ENCODE data around the gene DFFB. TPM values are rescaled to one million over a fixed set of nuclear protein-coding genes. Genes with fewer than 3 reads are reported as not detected.

DFFB gene
- total RNA-seq, 1 donor from 2014 or later = 9.3 TPM

DNA sequence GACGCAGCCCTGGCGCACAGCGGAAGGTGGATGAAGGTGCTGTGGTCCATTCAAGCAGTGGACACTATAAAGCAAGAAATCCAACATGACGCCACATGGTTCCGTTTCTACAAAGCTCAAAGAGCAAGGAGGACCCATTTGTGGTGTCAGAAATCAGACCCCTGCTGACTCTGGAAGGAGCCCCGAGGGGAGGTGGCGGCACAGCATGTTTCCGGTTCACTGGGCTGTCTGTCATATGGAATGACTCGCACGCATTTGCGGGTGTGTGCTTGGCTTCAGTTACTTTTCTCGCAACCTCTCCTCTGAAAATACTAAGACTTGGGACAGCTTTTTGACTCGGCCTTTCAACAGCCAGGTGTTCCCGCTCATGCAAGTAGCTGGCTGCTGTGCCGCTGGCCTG lies 31.9 kb upstream of the DFFB start:
- intact Hi-C loops (cut with DNase I) = no loop called here
- DNase-seq (ENCODE audit: low spot score) (peak; percentile 43), ATAC-seq (no peak)

DNA sequence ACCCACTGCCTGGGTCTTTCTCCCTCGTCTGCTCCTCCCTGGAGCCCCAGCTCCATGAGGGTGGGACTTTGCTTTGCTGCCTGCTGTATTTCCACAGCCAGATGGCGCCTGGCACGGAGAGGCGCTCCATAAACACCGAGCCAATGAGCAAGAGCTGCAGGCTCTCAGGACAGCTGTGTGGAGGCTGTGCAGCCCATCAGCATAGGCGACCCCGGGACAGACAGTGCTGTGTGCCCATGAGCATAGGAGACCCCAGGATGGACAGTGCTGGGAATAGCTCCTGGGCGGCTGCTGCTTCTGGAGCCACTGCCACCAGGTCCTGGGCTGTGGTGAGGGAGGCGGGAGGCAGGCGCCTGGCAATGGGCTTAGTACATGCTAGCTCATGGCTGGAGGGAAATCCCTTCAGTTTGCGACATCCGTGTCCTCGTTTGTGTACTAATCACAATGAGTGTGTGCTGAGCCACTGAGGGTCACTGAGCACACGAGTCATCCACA lies 29.4 kb upstream of the DFFB start:
- no peak for DNase-seq (ENCODE audit: low spot score)
- ATAC-seq = no peak
- intact Hi-C loops (cut with DNase I) = no loop called here

DNA sequence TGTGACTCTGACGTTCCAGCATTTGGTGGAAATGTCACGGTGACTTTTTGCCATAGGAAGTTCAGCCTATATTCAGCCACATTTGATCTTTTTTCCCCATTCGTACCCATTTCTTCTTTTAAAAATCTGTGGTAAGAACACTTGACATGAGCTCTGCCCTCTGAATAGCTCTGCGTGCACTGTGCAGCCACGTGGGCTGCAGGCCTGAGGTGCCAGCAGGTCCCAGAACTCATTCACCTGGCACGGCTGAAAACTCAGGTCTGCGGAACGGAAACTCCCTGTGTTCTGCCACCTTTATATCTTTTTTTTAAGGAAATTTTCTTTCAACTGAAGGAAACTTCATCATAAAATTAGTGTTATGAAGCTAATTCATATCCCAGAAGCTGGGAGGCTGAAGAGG lies 28.9 kb upstream of the DFFB start:
- intact Hi-C loops (cut with DNase I) = no loop called here
- no peak for ATAC-seq
- no peak for DNase-seq (ENCODE audit: low spot score)

DNA sequence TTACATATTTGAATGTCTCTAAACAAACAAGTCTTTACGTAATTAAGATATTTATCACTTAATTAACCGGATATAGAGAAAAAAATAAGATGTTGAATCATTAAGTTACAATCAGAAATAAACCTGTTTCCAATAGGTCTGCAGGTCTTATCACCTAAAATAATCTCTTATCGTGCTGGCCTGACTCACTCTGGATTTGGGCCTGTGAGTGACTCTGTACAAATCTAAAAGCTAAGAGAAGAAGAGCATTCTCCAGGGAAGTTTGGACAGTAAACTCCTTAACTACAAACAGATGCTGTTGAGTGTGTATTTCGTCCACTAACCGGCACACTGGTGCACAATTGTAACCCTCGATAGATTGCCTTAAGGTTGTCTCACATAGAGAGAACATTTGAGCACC lies 25.6 kb upstream of the DFFB start:
- ATAC-seq (peak; percentile 17), DNase-seq (ENCODE audit: low spot score) (no peak)
- intact Hi-C loops (cut with DNase I) = no loop called here

DNA sequence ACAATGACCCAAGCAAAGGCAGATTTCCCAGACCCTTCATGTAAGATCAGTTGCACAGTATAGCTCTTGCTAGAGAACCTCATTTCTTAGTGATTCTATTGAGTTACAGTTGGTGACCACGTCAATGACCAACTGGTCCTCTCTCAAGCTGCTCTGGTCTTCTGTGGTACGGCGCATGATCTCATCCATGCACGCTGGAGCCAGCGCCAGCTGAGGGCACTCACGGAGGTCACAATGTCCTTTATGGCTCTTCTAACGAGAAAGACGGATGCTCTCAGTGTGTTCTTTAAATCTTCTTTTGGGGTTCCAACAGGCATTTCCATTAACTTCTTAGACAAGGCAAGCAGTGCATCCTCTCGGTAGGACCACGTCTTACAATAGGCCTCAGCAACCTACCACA lies 22.6 kb upstream of the DFFB start:
- DNase-seq (ENCODE audit: low spot score) = no peak
- intact Hi-C loops (cut with DNase I) = no loop called here
- ATAC-seq = no peak

DNA sequence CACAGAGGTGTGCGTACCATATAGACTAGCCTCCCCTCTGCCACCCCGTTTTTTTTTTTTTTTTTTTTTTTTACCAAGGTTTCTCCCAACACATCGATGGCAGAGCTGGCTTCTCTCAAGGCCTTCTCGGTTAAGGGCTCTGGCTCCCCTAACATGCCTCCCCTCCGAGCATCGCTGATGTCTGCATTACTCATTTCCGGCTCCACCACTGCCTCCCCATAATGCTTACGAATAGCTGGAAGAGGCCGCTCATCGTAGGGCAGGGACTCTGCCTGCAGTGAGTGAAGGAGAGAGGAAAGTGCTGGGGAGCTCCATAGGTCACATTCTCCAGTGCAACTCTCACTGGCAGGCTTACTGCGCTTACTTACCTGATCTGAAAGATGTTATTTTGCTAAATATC lies 20.9 kb upstream of the DFFB start:
- intact Hi-C loops (cut with DNase I) = no loop called here
- DNase-seq (ENCODE audit: low spot score) (no peak), ATAC-seq (no peak)

DNA sequence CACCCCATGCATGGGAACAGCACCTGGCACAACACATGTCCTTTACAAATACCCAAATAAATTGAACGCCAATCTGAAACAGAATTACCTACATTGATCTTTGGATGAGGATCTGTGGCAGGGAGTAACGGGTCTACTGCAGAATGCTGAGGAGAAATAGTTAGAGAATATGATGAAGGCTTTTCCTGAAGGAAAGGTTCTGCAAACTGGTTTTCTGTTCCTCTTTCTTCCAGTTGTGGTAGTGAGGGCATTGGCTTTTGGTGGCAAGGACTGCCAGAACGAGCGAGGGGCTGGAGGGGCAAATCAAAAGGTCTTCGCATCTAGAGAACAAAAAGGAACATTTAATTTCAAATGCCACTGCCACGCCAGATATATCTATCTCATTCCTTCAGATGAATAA lies 20.1 kb upstream of the DFFB start:
- ATAC-seq = no peak
- no peak for DNase-seq (ENCODE audit: low spot score)
- intact Hi-C loops (cut with DNase I) = no loop called here

DNA sequence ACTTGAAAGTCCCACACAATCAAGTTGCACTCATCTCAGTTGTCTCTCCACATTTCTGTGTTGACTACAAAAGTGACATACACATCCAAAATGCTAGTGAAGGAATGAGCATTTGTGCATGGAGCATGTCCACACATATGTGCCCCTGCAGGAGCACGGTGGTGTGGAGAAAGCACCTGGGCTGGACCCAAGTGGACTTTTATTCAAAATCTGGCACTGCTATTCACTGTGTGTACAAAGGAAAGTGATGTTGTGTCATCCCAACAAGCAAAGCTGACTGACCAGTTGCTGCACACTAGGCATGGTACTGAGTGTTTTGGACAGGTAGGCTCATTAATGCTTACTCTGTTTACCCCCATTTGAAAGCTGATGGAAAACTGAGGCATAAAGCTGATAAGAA lies 19.6 kb upstream of the DFFB start:
- DNase-seq (ENCODE audit: low spot score) (no peak), ATAC-seq (no peak)
- intact Hi-C loops (cut with DNase I) = no loop called here

DNA sequence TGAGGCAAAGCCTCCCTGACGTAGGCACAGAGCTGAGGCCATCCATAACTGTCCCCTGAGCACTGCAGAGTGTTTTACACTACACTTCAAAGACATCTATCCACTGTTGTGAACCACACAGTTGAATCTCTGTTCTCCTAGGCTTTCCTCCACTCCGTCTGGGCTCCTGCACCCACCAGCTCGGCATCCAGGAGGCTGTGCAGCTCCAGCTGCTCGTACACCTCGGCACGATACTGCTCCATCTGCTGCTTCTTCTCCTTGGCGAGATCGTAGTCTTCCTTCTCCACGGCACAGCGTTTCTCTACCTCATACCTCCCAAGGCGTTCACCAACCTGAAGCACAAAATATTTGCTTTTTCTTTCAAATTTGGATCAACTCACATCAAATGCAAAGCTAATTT lies 18.5 kb upstream of the DFFB start:
- intact Hi-C loops (cut with DNase I) = no loop called here
- no peak for ATAC-seq
- DNase-seq (ENCODE audit: low spot score) = no peak

DNA sequence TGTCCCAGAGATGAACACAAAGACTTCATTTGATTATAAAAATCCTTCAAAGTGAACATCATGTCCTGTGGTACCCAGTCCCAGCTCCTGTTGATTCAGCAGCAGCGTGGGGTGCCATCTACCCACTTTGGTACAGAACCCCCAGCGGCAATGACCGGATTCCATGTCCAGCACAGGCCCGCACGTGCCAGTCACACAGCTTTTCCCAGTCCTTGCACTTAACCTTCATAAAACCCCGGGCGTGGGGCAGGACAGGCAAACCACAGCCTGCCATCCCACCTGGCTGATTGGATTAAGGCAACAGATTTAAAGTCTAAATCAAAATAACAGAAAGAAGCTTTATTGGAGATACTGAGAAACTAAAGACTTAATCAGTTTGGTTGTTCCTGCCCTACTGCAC lies 15.8 kb upstream of the DFFB start:
- no peak for DNase-seq (ENCODE audit: low spot score)
- intact Hi-C loops (cut with DNase I) = no loop called here
- no peak for ATAC-seq

DNA sequence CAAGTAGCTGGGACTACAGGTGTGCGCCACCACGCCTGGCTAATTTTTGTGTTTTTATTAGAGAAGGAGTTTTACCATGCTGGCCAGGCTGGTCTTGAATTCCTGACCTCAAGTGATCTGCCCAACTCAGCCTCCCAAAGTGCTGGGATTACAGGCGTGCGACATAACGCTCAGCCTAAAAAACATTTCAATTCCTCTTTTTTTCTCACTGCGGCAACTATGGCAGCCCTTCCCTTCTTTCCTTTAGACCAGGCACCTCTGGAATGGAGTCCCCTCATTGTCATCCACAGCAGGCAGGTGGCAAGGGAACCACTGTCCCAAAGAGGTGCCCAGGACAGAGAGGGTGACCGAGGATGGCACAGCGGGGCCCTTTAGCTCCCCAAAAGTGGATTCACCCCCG lies 14.4 kb upstream of the DFFB start:
- DNase-seq (ENCODE audit: low spot score) (no peak), ATAC-seq (no peak)
- intact Hi-C loops (cut with DNase I) = no loop called here

DNA sequence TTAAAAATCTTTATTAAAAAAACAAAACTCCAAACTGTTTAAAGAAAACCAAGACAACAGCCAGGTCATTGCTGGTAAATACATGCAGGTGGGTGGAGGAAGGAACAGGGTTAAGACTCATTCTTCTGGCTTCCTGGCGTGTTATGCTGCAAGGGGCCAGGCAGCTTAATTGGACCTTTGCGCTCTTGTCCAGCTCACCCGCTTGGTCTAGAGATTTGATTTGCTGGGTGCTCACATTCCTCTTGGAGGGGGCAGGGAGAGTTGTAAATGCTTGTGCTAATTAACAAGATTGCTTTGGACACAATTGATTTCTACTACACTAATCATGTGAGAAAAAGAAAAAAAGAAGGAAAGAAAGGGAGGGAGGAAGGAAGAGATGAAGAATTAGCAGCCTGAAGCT lies 10.7 kb upstream of the DFFB start:
- ATAC-seq (no peak), DNase-seq (ENCODE audit: low spot score) (no peak)
- intact Hi-C loops (cut with DNase I) = no loop called here

DNA sequence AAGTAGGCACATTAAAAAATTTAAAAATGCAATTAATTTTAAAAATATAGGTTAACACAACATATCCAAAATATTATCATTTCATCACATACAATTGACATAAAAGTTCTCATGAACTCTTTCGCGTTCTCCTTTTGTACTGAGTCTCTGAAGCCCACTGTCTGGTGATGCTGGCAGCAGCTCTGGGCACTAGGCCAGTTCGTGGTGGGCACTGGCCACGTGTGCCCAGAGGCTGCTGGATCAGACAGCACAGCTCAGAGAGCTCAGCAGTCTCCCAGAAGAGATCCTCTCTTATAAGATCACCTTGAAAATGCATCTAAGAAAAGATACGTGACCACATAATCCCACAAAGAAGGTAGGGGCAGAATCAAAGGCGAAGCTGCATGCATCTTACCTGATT lies 10.2 kb upstream of the DFFB start:
- ATAC-seq (no peak), DNase-seq (ENCODE audit: low spot score) (no peak)
- intact Hi-C loops (cut with DNase I) = no loop called here

DNA sequence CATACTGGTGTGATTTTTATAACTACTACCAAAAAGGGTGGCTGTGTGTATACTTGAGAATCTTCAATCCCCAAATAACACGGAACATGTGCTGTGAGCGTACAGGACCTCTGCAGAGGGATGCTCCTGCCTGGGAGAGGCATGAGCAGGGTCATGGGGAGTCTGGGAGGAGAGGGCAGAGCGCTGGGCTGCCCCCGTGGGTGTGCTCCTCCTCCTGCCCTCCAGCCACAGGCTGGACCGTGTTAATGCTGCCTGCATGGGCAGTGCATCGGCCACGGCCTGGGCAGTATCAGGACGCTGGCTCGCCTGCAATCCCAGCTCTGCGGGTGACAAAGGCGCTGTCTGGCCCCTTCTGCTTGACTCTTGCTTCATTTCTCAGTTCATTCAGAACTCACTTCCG lies 6.4 kb upstream of the DFFB start:
- DNase-seq (ENCODE audit: low spot score) = no peak
- ATAC-seq = no peak
- intact Hi-C loops (cut with DNase I) = no loop called here

DNA sequence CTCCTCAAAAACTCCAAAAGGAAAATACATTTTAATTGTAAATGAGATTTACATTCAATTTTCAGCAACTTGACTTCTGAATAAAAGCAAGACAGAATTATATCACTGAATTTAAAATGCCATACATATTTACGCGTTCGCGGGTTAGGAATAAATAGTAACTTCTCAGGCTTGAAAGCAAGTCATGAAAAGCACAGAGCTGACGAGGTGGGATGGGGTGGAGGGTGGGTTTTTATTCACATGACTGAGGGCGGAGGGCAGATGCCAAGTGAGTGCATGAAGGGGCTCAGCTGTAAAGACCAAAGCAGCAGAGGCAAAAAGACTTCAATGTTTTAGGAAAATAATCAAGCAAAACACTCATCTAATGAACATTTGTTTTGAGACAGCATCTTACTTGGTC lies 6.0 kb upstream of the DFFB start:
- DNase-seq (ENCODE audit: low spot score) = no peak
- intact Hi-C loops (cut with DNase I) = no loop called here
- ATAC-seq = no peak

DNA sequence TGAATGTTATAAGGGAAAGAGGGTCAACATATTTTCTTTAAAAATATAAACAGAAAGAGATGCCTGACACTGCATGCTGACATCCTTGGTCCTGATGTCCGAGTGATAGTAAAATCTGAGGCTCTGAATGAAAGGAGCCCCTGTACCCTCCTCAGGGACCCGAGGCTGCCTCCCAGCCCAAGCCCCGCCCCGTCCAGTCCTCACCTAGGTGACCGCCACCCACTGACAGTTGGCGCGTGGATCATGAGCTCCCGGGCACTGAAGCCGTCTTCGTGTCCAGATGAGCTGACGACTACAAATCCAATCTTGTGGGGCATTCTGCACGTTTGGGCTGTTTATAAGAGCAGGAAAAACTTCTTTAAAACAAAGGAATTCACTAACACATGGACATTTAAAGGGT lies 5.2 kb upstream of the DFFB start:
- no peak for DNase-seq (ENCODE audit: low spot score)
- no peak for ATAC-seq
- intact Hi-C loops (cut with DNase I) = no loop called here

DNA sequence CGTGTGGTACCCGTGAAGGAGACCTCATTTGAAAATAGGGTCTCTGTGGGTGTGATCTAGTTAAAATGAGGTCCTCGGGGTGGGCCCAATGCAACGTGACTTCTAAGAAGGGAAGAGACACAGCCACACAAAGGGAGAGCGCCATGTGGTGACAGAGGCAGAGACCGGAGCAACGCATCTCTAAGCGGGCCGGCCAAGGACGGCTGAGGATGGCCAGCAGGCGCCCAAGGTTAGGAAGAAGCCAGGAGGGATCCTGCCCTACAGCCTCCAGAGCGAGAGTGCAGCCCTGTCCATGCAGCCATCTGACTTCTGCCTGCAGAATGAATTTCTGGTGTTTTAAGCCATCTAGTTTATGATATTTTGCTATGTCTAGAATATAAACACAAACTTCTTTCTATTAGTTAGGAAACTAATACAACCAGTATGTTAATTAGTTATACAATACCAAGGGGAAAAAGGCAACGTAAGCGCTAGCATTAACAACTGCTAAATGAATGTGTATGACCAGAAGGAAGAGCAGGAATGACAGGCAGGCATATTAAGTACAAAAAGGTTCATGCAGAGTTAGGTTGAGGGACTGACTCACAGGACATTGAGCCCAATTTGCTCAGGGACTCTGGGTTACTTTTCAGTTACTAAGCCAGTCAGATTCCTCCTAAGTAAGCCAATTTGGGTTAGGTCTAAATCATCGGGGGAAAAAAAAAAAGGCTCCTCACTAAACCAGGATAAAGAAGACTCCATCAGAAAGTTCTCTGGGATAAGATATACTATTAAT lies 4.4 kb upstream of the DFFB start:
- intact Hi-C loops (cut with DNase I) = no loop called here
- no peak for DNase-seq (ENCODE audit: low spot score)
- ATAC-seq = no peak

DNA sequence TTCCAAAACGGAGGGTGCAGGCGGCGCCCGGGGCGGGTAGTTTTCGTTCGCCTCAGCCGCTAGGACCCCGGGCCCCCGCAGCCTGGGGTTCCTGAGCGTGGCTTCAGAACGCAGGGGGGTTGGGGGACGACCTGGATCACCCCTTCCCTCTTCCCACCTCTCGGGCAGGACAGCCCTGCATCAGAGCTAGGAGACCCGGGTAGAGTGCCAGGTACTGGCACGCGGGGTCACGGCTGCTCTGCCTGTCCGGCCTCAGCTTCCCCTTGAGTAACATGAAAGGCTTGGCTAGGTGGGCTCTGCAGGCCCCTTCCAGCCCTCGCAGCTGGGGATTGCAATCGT lies 484 bp downstream of the DFFB start:
- ATAC-seq = peak; percentile 11
- intact Hi-C loops (cut with DNase I) = no loop called here
- DNase-seq (ENCODE audit: low spot score) = no peak

DNA sequence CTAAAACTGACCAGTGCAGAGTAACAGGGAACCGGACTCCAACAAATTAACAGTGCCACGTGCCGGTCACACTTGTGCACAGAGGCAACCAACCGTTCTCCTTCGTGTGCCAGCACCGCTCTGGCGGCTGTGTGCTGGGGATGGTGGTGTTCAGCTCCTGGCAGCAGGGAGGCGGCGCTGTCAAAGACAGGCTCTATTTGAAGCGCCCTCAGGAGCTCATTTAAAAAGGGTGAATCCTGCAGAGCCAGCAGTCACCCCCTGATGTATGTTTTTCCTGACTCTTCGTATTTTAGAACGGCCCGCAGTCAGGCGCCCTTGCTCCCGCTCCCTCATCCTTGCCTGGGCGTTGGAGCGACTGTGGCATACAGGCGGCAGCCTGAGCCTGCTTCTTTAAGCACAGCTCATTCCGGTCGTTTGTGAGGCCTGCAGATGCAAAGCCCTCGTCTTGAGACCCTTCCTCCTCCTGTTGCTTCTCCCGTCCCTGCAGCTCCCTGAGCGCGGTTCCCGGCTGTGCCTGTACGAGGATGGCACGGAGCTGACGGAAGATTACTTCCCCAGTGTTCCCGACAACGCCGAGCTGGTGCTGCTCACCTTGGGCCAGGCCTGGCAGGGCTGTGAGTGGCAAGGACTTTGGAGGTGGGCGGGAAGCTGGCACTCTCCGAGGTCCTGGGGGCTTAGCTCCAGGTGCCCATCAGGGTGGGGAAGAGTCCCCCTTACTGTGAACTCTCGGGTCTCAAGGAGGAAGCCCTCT lies 1.1 kb downstream of the DFFB start:
- intact Hi-C loops (cut with DNase I) = no loop called here
- peak; percentile 20 for ATAC-seq
- no peak for DNase-seq (ENCODE audit: low spot score)

DNA sequence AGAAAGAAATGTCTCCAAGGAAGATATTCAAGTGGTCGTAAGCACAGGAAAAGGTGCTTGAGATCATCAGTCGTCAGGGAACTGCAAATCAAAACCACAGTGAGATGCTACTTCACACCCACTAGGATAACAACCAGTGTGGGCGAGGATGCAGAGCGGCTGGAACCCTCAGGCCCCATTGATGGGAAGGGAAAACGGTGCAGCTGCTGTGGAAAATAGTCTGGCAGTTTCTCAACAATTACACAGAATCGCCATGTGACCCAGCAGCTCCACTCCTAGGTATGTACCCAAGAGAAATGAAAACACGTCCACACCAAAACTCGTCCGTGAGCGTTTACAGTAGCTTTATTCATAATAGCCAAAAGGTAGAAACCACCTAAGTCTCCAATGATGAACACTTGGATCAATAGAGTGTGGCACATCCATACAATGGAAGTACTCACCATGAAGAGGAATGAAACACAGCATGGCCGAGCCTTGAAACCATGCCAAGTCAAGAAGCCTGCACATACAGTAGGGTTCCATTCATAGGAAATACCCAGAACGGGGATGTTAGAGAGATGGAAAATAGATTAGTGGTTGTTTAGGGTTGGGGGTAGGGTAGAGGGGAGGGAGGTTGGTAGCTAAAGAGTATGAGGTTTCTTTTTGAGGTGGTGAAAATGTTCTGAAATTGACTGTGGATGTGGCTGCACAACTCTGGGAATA lies 6.1 kb downstream of the DFFB start:
- intact Hi-C loops (cut with DNase I) = no loop called here
- ATAC-seq (peak; percentile 82), DNase-seq (ENCODE audit: low spot score) (no peak)

All from sciatic nerve (tissue), 2 donors.